Right atrium auricular region (tissue), 2 donors: ENCODE results near the gene BTNL8. TPM values are rescaled to one million over a fixed set of nuclear protein-coding genes. Genes with fewer than 3 reads are reported as not detected.

ENCODE experiments used
- DNase-seq: peaks from one replicate; pipeline ENCODE4 v3.0.0-alpha.2; 2019; ENCODE audit warnings: low spot score
- H3K27ac ChIP-seq, 2 donors: fragments of 200-600 bp; sonication (generic); 1 replicate in 1 of 2; 2 replicates in 1 of 2; pipeline ENCODE4 v1.5.1; 2016 to 2019
- H3K27me3 ChIP-seq, 2 donors: fragments of 200-600 bp; sonication (generic); one replicate each; pipeline versions ENCODE4 v1.5.1 to v1.6.0; 2017 to 2019
- H3K36me3 ChIP-seq: fragments of 200-600 bp; sonication (generic); one replicate; pipeline ENCODE4 v1.5.1; 2016
- H3K4me1 ChIP-seq, 2 donors: fragments of 200-600 bp; sonication (generic); one replicate each; pipeline versions ENCODE4 v1.5.1 to v1.6.0; 2017 to 2019
- H3K4me3 ChIP-seq, 2 donors: fragments of 200-600 bp; sonication (generic); 1 replicate in 1 of 2; 2 replicates in 1 of 2; pipeline ENCODE4 v1.5.1; 2017 to 2019; ENCODE audit warnings: mild to moderate bottlenecking in 1 of 2, moderate library complexity in 1 of 2
- H3K9me3 ChIP-seq, 2 donors: fragments of 200-600 bp; sonication (generic); one replicate each; pipeline ENCODE4 v1.5.1; 2019
- CTCF ChIP-seq, 2 donors: fragments of 200-600 bp; sonication (generic); IDR thresholded peaks; one replicate each; pipeline ENCODE4 v1.5.1; 2019; ENCODE audit warnings: antibody characterized with exemption in 2 of 2
- total RNA-seq, 2 donors: library from RNA; depleted of rRNA; stranded (reverse); fragments of >200 nt; gene quantifications; one replicate each; pipeline ENCODE4 v1.1.0, GENCODE V29; 2016

Gene BTNL8
- total RNA-seq, 2 donors from 2014 or later, result 0.48 to 0.59 TPM

DNA sequence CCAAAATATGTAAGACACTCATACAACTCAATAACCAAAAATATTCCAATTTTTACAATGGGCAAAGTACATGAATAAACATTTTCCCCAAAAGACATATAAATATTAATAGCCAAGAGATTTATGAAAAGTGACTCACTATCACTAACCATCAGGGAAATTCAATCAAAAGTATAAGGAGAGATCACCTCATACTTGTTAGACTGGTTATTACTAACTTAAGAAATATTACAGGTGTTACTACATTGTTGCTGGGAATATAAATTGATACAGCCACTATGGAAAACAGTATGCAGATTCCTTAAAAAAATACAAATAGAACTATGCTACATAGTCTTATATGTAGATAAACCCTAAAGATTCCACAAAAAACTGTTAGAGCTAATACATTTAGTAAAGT, 21.8 kb downstream of the BTNL8 start:
- H3K27ac ChIP-seq, result no peak overlapping the region
- H3K4me3 ChIP-seq, result no peak overlapping the region
- H3K36me3 ChIP-seq, result no peaks in the 10 kb centered on the region
- H3K9me3 ChIP-seq, result peaks cover 7 to 30% of the 10 kb centered on the region in 2 donors
- H3K27me3 ChIP-seq, result no peaks in the 10 kb centered on the region
- no peak for TF ChIP-seq CTCF (IDR thresholded peaks at IDR 0.05)
- no peaks in the 10 kb centered on the region for H3K4me1 ChIP-seq
- no peak for DNase-seq

DNA sequence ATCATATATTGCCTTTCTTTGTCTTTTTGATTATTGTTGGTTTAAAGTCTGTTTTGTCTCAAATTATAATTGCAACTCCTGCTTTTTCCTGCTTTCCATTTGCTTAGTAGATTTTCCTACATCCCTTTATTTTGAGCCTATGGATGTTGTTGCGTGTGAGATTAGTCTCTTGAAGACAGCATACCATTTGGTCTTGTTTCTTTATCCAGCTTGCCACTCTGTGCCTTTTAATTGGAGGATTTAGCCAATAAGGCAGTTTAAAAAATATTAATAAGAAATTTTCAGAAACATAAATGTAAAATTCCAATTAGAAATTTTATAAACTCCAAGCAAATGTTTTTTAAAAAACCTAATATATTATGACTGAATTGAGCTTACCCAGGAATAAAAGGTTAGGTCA, 24.0 kb downstream of the BTNL8 start:
- no peaks in the 10 kb centered on the region for H3K4me1 ChIP-seq
- no peaks in the 10 kb centered on the region for H3K36me3 ChIP-seq
- H3K27me3 ChIP-seq, result no peaks in the 10 kb centered on the region
- no peak overlapping the region for H3K27ac ChIP-seq
- peaks cover 7 to 33% of the 10 kb centered on the region in 2 donors for H3K9me3 ChIP-seq
- H3K4me3 ChIP-seq, result no peak overlapping the region
- TF ChIP-seq CTCF (IDR thresholded peaks at IDR 0.05), result no peak
- no peak for DNase-seq

DNA sequence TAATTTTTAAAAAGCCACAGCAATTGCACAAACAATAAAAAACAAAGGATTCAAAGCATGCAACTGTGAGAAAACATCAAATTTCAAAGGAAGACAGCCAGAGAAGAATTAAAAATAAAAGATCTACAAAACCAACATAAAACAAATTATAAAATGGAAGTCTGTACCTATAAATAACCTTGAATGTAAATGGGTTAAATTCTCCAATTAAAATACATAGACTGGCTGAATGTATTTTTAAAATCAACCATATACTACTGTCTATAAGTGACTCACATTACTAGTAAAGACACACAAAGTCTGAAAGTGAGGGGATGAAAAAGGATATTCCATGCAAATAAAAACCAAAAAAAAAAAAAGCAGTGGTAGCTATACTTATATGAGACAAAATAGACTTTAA, 33.7 kb downstream of the BTNL8 start:
- H3K4me1 ChIP-seq, result no peaks in the 10 kb centered on the region
- H3K27ac ChIP-seq, result no peak overlapping the region
- no peak for DNase-seq
- peaks cover 0 to 24% of the 10 kb centered on the region in 2 donors for H3K9me3 ChIP-seq
- H3K27me3 ChIP-seq, result no peaks in the 10 kb centered on the region
- no peak for TF ChIP-seq CTCF (IDR thresholded peaks at IDR 0.05)
- H3K36me3 ChIP-seq, result no peaks in the 10 kb centered on the region
- H3K4me3 ChIP-seq, result no peak overlapping the region

DNA sequence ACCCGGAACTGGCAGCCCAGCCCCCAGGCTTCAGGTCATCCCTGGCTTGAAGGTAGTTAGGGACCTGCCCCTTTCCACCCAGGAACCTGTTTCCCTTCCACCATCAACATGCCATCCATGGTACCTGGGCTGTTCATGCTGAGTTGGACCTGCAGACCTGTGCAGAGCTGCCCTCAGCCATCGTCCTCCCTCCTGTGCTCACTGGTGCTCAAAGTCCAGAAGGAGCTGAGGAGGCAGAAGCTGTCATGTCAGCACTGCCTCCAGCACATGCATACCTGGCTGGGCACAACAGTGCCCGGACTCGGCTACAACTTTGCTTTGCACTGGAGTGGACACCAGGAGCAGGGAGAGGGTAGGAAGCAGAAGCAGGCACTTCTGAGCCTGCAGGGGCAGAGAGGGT, 36.2 kb downstream of the BTNL8 start:
- no peaks in the 10 kb centered on the region for H3K4me1 ChIP-seq
- H3K36me3 ChIP-seq, result no peaks in the 10 kb centered on the region
- H3K4me3 ChIP-seq, result no peak overlapping the region
- H3K9me3 ChIP-seq, result peaks cover 6 to 42% of the 10 kb centered on the region in 2 donors
- TF ChIP-seq CTCF (IDR thresholded peaks at IDR 0.05), result no peak
- H3K27me3 ChIP-seq, result no peaks in the 10 kb centered on the region
- no peak overlapping the region for H3K27ac ChIP-seq
- DNase-seq, result no peak

- Histone ChIP-seq H3K4me1 (no peaks in the 10 kb centered on the region), H3K27ac (no peak overlapping the region), H3K27me3 (no peaks in the 10 kb centered on the region), H3K36me3 (no peaks in the 10 kb centered on the region), H3K9me3 (peaks cover 6 to 42% of the 10 kb centered on the region in 2 donors), H3K4me3 (no peak overlapping the region)
- TF ChIP-seq CTCF (IDR thresholded peaks at IDR 0.05), result no peak
- DNase-seq, result no peak
Measured at GRCh38 chr5:180938294-180938693, 39.3 kb downstream of the BTNL8 start.

- H3K9me3 ChIP-seq, result no peaks in the 10 kb centered on the region
- H3K27ac ChIP-seq, result no peak overlapping the region
- H3K36me3 ChIP-seq, result no peaks in the 10 kb centered on the region
- no peak for TF ChIP-seq CTCF (IDR thresholded peaks at IDR 0.05)
- no peaks in the 10 kb centered on the region for H3K27me3 ChIP-seq
- no peaks in the 10 kb centered on the region for H3K4me1 ChIP-seq
- no peak overlapping the region for H3K4me3 ChIP-seq
- no peak for DNase-seq
Measured at GRCh38 chr5:180950291-180950949, 51.5 kb downstream of the BTNL8 start.
